DMS79 treated with DMSO at 0.1 percent for 48 hours (cell line): Measurements from ENCODE around the gene CCDC88B.
"Not testable (repeated sequence)": the region's sequence is repeated elsewhere in the genome, so short reads cannot be mapped to it uniquely, and the experiment has no call there.

Experiments
- DNase-seq: peaks from one replicate; lab custom pipeline; 2025; lab: John Stamatoyannopoulos, UW

Gene CCDC88B

GRCh38 chr11:64305691-64306562 lies 34.1 kb upstream of the CCDC88B start:
- DNase-seq = peak; percentile 53

DNA sequence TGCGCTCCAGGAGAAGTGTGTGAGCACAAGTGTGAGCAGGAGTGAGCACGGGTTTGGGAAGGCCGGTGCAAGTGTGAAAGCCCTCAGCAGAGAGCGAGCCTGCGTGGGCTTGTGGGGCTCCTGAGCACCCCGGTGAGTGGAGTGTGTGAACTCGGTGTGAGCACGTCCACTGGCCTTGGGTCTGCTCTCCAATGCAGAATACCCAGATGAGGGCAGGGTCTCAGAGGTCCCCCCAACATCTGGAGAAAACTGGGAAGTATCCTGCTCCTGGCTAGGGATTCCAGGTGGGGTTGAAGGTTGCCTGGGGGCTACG lies 33.5 kb upstream of the CCDC88B start:
- DNase-seq = no peak

- no peak for DNase-seq
These were observed 33.0 kb upstream of the CCDC88B start for GRCh38 chr11:64306876-64307622.

- not testable (repeated sequence) for DNase-seq
These were observed 32.2 kb upstream of the CCDC88B start for GRCh38 chr11:64307795-64308194.

DNA sequence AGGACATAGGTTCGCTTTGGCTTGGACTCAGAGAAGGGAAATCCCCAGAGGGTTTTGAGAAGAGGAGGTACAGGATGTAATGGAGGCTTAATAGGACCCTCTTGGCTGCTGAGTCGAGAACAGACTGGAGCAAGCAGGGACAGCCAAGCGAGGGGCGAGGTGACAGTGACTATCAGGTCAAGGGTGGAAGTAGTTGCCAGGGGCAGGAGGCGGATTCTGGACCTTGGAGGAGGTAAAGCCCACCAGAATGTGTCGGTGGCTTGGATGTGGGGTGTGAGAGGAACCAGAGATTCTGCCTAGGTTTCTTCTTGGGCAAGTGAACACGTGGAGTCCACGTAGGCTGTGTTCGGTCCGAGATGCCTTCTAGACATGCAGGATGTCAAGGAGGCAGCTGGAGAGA lies 27.1 kb upstream of the CCDC88B start:
- DNase-seq = no peak

DNA sequence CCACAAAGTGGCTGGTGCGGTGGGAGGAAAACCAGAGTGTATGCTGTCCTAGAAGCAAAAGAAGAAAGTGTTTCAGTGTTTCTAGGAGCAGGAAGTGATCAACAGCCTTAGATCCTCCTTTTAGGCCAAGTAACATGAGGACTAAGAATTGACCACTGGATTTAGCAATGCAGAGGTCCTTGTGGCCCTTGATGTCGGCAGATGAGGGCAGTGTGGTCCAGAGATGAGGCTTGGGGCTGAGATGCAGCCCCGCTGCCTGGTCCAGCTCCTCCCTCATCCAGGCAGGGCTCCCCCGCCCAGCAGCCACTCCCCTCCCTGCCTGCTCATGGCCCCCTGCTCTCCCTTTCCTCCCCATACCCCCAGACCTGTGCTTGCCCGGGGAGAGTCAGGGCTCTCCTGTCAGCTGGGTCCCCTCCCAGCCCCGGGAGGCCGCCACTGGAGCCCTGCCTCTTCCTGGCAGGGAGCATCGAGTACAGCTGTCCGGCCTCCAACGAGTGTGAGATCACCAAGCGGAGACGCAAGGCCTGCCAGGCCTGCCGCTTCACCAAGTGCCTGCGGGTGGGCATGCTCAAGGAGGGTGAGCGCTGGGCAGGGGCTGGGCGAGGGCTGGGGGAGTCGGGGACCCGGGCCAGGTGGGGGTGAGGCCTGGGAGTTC lies 26.4 kb upstream of the CCDC88B start:
- DNase-seq = no peak

GRCh38 chr11:64314146-64314804 lies 25.7 kb upstream of the CCDC88B start:
- DNase-seq = no peak

DNA sequence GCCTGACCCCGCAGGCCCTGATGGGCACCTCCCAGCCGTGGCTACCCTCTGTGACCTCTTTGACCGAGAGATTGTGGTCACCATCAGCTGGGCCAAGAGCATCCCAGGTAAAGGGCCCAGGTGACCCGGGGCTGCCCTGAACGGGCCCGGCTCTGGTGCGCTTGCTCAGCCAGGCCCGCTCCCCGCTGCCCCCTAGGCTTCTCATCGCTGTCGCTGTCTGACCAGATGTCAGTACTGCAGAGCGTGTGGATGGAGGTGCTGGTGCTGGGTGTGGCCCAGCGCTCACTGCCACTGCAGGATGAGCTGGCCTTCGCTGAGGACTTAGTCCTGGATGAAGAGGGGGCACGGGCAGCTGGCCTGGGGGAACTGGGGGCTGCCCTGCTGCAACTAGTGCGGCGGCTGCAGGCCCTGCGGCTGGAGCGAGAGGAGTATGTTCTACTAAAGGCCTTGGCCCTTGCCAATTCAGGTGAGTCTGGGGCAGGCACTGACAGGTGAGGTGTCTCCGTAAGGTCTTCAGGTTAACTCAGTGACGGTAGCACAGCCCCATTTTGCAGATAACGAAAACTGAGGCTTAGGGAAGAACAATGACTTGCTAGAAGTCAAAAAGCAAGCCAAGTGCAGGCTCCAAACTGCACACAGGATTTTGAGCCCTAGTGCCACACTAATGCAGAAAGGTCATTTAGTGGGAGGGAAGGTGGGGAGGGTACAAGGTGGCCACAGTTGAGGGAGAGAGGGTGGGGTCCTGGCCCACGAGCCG lies 25.0 kb upstream of the CCDC88B start:
- DNase-seq = no peak

- DNase-seq = not testable (repeated sequence)
These were observed 24.1 kb upstream of the CCDC88B start for GRCh38 chr11:64315667-64316526.

- peak; percentile 45 for DNase-seq
These were observed 23.2 kb upstream of the CCDC88B start for GRCh38 chr11:64316672-64317324.

DNA sequence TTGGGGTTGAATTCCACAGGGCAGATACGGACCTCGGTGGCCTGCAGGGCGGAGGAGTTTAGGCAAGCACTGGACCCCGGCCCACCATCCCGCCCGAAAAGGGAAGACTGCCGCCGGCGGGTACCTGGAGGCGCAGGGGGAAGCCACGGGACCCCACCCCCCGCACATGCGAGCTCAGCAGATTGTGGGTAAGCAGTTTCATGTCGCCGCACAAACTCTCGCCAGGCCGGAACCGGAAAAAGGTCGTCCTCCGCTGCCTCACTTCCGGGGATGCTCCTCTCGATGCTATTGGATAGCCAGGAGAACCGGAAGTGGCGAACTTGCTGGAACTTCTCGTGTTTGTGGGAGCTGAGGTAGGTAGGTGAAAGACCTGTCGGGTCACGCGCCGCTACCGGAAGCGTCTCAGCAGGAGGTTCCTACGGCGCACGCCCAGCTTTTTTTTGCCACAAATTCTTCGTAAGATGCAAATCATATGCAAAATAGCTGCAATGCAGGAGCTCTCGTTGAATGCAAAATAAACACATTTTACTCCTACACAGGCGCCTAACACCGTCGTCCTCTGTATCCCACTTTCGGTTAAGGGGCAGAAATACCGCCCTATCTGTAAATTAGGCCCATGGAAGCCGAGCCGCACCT lies 22.6 kb upstream of the CCDC88B start, which contains the start of gene TRMT112:
Gene TRMT112 (minus strand): TSS at position 235 of the 636 bp plus-strand sequence. CDS start 33 bp downstream, at position 202.
- peak; percentile 98 for DNase-seq

DNA sequence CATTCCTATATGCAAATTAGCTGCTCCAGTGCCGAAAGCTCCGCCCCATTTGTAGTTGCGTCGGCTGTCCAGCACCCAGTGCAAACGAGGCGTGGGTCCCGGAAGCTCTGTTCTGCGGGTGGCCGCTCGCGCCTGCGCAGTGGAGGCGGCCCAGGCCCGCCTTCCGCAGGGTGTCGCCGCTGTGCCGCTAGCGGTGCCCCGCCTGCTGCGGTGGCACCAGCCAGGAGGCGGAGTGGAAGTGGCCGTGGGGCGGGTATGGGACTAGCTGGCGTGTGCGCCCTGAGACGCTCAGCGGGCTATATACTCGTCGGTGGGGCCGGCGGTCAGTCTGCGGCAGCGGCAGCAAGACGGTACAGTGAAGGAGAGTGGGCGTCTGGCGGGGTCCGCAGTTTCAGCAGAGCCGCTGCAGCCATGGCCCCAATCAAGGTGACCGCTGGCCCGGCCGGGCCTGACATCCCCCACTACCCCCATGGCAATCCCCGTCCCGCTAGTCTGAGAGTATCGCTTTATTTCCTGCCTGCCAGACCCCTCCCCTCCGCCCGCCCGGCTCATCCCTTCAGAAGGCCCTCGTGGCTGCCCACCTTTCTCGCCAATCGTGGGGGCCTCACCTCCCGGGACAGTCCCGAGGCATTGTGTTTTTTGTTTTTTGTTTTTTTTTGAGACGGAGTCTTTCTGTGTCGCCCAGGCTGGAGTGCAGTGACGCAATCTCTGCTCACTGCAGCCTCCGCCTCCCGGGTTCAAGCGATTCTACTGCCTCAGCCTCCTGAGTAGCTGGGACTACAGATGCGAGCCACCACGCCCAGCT lies 21.8 kb upstream of the CCDC88B start, which contains the start of gene PRDX5:
Gene PRDX5 (plus strand): TSS at position 161 of the 805 bp plus-strand sequence. CDS start 95 bp downstream, at position 256.
- DNase-seq = peak; percentile 90

GRCh38 chr11:64318766-64319761 lies 20.9 kb upstream of the CCDC88B start:
- DNase-seq = no peak

DNA sequence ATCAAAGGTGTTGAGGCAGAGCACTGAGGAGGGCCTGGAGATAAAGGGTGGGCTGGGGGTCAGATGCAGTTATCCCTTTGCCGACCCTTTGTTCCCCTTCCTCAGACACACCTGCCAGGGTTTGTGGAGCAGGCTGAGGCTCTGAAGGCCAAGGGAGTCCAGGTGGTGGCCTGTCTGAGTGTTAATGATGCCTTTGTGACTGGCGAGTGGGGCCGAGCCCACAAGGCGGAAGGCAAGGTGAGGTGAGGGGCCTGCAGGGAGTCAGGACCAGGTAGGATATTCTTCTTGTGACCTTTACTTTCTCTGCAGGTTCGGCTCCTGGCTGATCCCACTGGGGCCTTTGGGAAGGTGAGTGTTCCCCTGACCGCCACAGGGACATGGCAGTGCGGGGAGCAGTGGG lies 19.4 kb upstream of the CCDC88B start:
- DNase-seq = no peak

DNA sequence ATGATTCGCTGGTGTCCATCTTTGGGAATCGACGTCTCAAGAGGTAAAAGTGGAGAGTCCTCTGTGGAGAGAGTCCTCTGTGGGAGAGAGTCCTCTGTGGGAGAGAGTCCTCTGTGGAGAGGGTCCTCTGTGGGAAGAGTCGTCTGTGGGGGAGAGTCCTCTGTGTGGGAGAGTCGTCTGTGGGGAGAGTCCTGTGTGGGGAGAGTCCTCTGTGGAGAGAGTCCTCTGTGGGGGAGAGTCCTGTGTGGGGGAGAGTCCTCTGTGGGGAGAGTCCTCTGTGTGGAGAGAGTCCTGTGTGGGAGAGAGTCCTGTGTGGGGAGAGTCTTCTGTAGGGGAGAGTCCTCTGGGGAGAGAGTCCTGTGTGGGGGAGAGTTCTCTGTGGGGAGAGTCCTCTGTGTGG lies 19.0 kb upstream of the CCDC88B start:
- DNase-seq = no peak

- peak; percentile 79 for DNase-seq
These were observed 18.5 kb upstream of the CCDC88B start for GRCh38 chr11:64321533-64321932.

GRCh38 chr11:64322925-64323260 lies 17.1 kb upstream of the CCDC88B start:
- DNase-seq = no peak
